ENCODE data around the gene MYBPC3. TPM values are rescaled to one million over a fixed set of nuclear protein-coding genes. Genes with fewer than 3 reads are reported as not detected.

Gene MYBPC3
- total RNA-seq, 2 donors from 2014 or later: 966 to 1,049 TPM

DNA sequence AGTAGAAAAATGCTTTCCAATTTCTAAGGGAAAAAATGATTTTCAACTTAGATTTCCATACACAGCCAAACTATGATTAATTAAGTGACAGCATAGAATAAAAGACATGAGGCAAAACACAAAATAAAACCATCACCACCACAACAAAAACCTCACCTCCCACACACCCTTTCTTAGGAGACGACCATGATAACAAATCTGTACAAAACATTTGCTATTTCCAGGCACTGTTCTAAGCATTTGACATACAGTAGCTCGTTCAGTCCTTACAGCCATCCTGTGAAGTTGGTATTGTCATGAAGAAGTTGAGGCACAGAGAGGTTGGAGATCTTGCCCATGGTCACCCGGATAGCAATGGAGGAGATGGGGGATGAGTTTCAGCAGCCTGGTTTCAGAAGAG is 17.2 kb upstream of the MYBPC3 start:
- ATAC-seq (no peak), DNase-seq (no peak)
- intact Hi-C loops (cut with DNase I): loop anchor here (10.0 kb wide), 2 partner anchors 245 to 475 kb away; partner anchors contain the start of gene NUP160 (in 1 of the 2)

- intact Hi-C loops (cut with DNase I): no loop called here
- DNase-seq (no peak), ATAC-seq (no peak)
These were observed 13.6 kb upstream of the MYBPC3 start for GRCh38 chr11:47366020-47366490.

- no peak for ATAC-seq
- no peak for DNase-seq
- intact Hi-C loops (cut with DNase I): no loop called here
These were observed 8.9 kb upstream of the MYBPC3 start for GRCh38 chr11:47361419-47361818.

GRCh38 chr11:47360341-47360740 is 7.8 kb upstream of the MYBPC3 start:
- ATAC-seq: no peak
- intact Hi-C loops (cut with DNase I): no loop called here
- DNase-seq: no peak

GRCh38 chr11:47359586-47359985 is 7.1 kb upstream of the MYBPC3 start:
- DNase-seq: no peak
- intact Hi-C loops (cut with DNase I): loop anchor here (10.0 kb wide), 2 partner anchors 95 to 465 kb away; no protein-coding TSS in a partner anchor
- no peak for ATAC-seq

GRCh38 chr11:47359162-47359561 is 6.7 kb upstream of the MYBPC3 start:
- ATAC-seq (no peak), DNase-seq (no peak)
- intact Hi-C loops (cut with DNase I): loop anchor here (10.0 kb wide), 2 partner anchors 94 to 464 kb away; no protein-coding TSS in a partner anchor

DNA sequence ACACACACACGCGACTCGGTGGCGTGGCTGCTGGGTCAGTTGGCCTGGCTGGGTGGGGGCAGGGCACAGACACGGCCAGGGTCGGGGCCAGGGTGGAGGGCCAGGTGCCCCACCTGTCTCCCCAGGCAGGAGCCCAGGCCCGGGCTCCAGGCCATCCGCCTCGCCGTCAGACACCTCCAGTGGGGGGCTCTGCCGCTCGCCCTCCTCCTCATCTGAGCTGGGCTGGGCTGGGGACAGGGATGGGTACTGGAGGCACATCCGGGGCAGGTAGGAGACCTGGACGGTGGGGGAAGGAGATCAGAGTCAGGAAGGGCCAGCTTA is 6.2 kb upstream of the MYBPC3 start:
- DNase-seq (no peak), ATAC-seq (no peak)
- intact Hi-C loops (cut with DNase I): loop anchor here (10.0 kb wide), 2 partner anchors 94 to 464 kb away; no protein-coding TSS in a partner anchor

- DNase-seq (no peak), ATAC-seq (no peak)
- intact Hi-C loops (cut with DNase I): loop anchor here (10.0 kb wide), 2 partner anchors 93 to 463 kb away; no protein-coding TSS in a partner anchor
These were observed 5.7 kb upstream of the MYBPC3 start for GRCh38 chr11:47357985-47358730.

- no peak for ATAC-seq
- intact Hi-C loops (cut with DNase I): loop anchor here (10.0 kb wide), 2 partner anchors 92 to 462 kb away; no protein-coding TSS in a partner anchor
These were observed 4.5 kb upstream of the MYBPC3 start for GRCh38 chr11:47356998-47357329.

DNA sequence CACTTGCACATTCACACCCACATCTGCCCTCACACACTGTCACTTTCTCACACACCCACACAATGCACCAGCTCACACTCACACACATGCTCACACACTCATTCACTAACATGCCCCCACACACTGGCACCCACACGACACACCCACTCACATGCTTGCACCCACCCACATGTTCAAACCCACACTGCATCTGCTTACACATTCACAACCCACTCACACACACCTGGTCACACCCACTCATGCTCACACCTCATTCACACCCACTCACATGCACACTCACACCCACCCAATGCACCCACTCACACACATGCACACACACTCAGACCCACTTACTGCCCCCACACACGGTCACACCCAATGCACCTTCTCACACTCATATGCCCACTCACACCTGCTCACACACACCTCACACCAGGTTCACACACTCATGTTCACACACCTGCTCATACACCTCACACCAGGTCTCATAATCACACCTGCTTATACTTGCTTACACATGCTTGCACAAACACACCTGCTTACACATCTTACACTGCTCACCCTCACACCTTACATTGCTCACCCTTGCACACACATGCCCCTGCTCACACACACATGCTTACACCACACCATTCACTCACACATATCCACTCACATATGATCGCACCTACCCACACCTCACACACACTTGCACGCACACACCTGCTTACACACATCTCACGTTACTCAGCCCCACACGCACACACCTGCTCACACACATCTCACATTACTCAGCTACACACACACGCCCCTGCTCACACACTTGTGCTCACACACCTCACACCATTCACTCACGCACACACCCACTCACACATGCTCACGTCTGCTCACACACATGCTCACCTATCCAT is 3.9 kb upstream of the MYBPC3 start:
- DNase-seq (no peak), ATAC-seq (no peak)
- intact Hi-C loops (cut with DNase I): loop anchor here (10.0 kb wide), 2 partner anchors 92 to 462 kb away; no protein-coding TSS in a partner anchor

More at GRCh38 chr11:47356998-47357329, 4.5 kb upstream of the MYBPC3 start:
- no peak for DNase-seq

GRCh38 chr11:47355283-47356128 is 3.0 kb upstream of the MYBPC3 start:
- ATAC-seq (peak; percentile 56 to 63), DNase-seq (peak; percentile 95)
- intact Hi-C loops (cut with DNase I): loop anchor here (1.0 to 10.0 kb wide), 3 partner anchors 91 to 461 kb away; no protein-coding TSS in a partner anchor

GRCh38 chr11:47354913-47355282 is 2.4 kb upstream of the MYBPC3 start:
- intact Hi-C loops (cut with DNase I): loop anchor here (1.0 to 10.0 kb wide), 5 partner anchors 83 to 460 kb away; partner anchors contain the start of gene MADD (in 1 of the 2)
- DNase-seq (no peak), ATAC-seq (peak in 1 of 2 donors; percentile 9)

DNA sequence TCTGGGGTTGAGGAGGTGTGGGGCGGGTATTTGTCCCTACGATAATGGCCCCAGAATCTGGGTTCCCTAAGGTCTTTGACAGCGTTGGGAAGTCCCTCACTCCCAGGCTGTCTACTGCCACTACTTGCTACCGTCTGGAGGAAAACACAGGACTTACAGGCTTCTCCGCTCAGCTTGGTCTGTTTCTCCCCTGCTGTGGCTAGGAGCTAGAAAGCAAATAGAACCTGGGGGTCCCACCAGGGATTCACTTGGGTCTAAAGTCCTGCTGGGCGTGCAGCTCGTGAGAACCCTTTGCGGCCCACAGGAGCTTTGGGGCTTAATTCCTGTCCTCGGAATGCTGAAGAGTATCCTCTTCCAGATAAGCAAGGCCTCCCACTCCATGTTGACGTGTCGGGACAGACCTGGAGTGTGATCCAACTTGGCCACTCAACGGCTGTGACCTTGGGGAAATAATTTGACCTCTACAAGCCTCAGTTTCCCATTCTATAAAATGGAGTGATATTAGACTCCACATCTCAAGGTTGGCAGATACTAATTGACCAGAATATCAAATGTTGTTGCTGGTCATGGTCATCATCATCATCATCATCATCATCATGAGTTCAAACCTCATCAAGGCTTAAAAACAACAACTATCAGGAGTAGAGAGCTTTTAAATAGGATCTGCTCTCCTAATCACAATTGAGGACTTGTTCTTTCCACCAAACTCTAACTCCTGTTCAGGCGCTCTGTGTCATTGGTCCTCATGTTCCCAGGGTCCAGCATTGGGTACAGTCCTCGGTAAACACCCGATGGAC is 1.7 kb upstream of the MYBPC3 start:
- ATAC-seq: no peak
- intact Hi-C loops (cut with DNase I): loop anchor here (5.0 to 10.0 kb wide), 4 partner anchors 82 to 459 kb away; partner anchors contain the start of gene MADD (in 1 of the 2)

DNA sequence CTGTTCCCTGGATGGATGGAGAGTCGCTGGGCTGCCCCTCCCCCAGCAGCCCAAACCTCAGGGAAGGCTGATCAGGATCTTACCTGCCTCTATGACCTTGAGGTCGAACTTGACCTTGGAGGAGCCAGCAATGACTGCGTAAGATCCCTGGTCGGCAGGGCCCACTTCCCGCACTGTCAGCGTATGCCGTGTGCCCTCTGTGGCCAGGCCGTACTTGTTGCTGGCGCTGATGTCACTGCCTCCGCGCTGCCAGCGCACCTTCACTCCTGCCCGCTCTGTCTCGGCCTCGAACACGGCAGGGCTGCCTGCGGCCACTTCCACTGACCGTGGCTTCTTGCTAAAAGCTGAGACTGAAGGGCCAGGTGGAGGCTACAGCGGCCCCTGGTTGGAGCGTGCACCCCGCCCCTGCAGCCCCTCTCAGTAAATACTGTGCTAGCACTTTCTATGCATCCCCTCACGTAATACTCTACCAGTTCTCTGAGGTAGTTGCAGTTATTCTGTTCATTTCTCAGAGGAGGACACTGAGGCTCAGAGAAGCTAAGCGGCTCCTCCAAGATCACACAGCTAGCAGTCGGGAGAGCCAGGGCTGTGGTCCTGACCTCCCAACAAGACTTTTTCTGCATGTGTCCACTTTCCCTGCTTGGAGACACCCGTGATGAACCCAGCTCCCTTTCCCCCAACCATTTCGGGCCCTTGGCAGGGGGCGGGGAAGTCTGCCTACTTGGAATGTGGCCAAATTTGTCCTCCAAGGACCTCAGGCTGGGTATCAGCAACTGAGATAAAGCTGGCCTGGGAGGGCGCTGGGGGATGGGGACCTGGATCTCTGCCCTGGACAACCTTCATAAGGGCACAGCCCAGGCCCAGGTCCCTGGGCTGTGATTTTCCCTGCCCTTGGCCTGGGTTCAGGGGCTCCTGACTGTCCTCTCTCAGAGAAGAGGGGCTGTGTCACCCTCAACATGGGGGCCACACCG is 1.1 kb downstream of the MYBPC3 start:
- DNase-seq: peak; percentile 69
- peak; percentile 52 to 63 for ATAC-seq
- intact Hi-C loops (cut with DNase I): loop anchor here (5.0 to 10.0 kb wide), 4 partner anchors 79 to 457 kb away; partner anchors contain the start of gene MADD (in 1 of the 2)

More for the DNA sequence above, 1.7 kb upstream of the MYBPC3 start:
- no peak for DNase-seq

DNA sequence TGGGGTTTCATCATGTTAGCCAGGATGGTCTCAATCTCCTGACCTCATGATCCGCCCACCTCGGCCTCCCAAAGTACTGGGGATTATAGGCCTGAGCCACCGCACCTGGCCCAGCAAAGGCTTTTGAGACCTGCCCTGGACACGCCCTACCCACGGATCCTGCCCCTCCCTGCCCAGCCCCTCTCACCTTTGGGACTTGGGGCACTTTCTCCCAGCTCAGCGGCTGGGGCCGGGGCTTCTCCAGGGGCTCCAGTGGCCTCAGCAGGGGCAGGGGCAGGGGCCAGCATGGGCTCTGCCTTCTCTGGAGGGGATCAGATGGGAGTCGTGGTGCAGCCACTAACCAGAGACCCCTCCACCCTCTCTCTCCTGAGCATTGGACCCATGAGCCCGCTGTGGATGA is 2.2 kb downstream of the MYBPC3 start:
- intact Hi-C loops (cut with DNase I): loop anchor here (5.0 to 10.0 kb wide), 4 partner anchors 78 to 456 kb away; partner anchors contain the start of gene MADD (in 1 of the 2)
- ATAC-seq: no peak
- DNase-seq: no peak

DNA sequence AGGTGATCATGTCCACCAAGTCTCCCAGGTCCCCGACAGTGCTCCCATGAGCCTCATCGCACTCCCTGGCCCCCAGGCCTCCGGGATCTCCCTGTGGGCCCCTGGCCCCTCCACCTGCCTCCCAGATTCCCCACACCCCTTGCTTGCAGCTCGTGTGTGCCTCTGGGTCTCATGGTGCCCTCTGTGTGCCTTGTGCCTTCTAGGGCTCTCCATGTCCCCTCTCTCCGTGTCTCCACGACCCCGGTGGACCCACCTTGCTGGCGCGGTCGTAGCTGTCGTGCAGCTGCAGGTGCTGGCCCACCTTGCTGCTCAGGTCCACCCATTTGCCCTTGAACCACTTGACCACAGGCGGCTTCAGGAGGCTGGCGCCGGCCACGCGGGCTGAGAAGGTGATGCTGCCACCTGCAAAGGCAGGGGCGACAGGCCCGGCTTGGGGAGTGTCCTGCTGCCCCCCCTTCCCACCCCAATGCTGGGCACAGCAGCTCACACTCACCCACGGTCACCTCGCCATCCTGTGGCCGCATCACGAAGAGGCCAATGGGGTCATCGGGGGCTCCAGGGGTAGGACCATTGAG is 2.9 kb downstream of the MYBPC3 start:
- no peak for ATAC-seq
- DNase-seq: no peak
- intact Hi-C loops (cut with DNase I): loop anchor here (5.0 to 10.0 kb wide), 4 partner anchors 77 to 455 kb away; partner anchors contain the start of gene MADD (in 1 of the 2)

Data from left cardiac atrium (tissue), 4 donors.